ENCODE measurements around the gene NPIPB8. TPM values are rescaled to one million over a fixed set of nuclear protein-coding genes. Genes with fewer than 3 reads are reported as not detected.
A peak's percentile ranks its signal among the peaks of the same experiment; 100 is the strongest.
"Not testable (repeated sequence)": the region's sequence is repeated elsewhere in the genome, so short reads cannot be mapped to it uniquely, and the experiment has no call there.

NPIPB8 gene
- total and polyA plus RNA-seq, 5 donors: 0.44 to 0.95 TPM; not detected in 3

- peak in 1 of 3 donors; percentile 15 for DNase-seq
- H3K27me3 ChIP-seq (ENCODE audit: control insufficient read depth, insufficient read depth); H3K9me3 ChIP-seq (ENCODE audit: control insufficient read depth, low read length); H3K4me3 ChIP-seq (ENCODE audit: low read length); H3K4me1 ChIP-seq (ENCODE audit: control insufficient read depth, insufficient read depth, low read length); H3K27ac ChIP-seq (ENCODE audit: low read length); ATAC-seq; intact Hi-C loops (cut with DNase I): not testable (repeated sequence)
- 93% methylated on average over 17 of the region's 25 CpGs for WGBS
Measured at GRCh38 chr16:28666264-28666663, 28.4 kb downstream of the NPIPB8 start.

GRCh38 chr16:28667480-28667879 is 29.6 kb downstream of the NPIPB8 start:
- H3K27ac ChIP-seq (ENCODE audit: low read length); H3K4me3 ChIP-seq (ENCODE audit: low read length); DNase-seq; H3K9me3 ChIP-seq (ENCODE audit: control insufficient read depth, low read length); H3K27me3 ChIP-seq (ENCODE audit: control insufficient read depth, insufficient read depth); H3K4me1 ChIP-seq (ENCODE audit: control insufficient read depth, insufficient read depth, low read length); intact Hi-C loops (cut with DNase I); ATAC-seq: not testable (repeated sequence)
- no CpG with 5 or more reads among the region's 7 CpGs for WGBS

- H3K27me3 ChIP-seq (ENCODE audit: control insufficient read depth, insufficient read depth); intact Hi-C loops (cut with DNase I); ATAC-seq: not testable (repeated sequence)
Measured at GRCh38 chr16:28668199-28668598, 30.3 kb downstream of the NPIPB8 start.

GRCh38 chr16:28688327-28688952 is 50.6 kb downstream of the NPIPB8 start:
- H3K9me3 ChIP-seq (ENCODE audit: control insufficient read depth, low read length); intact Hi-C loops (cut with DNase I); H3K4me1 ChIP-seq (ENCODE audit: control insufficient read depth, insufficient read depth, low read length); H3K27me3 ChIP-seq (ENCODE audit: control insufficient read depth, insufficient read depth); H3K4me3 ChIP-seq (ENCODE audit: low read length); H3K27ac ChIP-seq (ENCODE audit: low read length); DNase-seq: not testable (repeated sequence)
- peak; percentile 97 to 99 for ATAC-seq
- WGBS: 64% methylated on average over 1 of the region's 10 CpGs

More at GRCh38 chr16:28668199-28668598, 30.3 kb downstream of the NPIPB8 start:
- H3K4me3 ChIP-seq (ENCODE audit: low read length); H3K4me1 ChIP-seq (ENCODE audit: control insufficient read depth, insufficient read depth, low read length); H3K27ac ChIP-seq (ENCODE audit: low read length); DNase-seq; H3K9me3 ChIP-seq (ENCODE audit: control insufficient read depth, low read length): not testable (repeated sequence)
- no CpG with 5 or more reads among the region's 4 CpGs for WGBS

GRCh38 chr16:28689425-28689824 is 51.6 kb downstream of the NPIPB8 start:
- intact Hi-C loops (cut with DNase I); H3K27ac ChIP-seq (ENCODE audit: low read length); H3K9me3 ChIP-seq (ENCODE audit: control insufficient read depth, low read length); H3K4me1 ChIP-seq (ENCODE audit: control insufficient read depth, insufficient read depth, low read length); DNase-seq; H3K27me3 ChIP-seq (ENCODE audit: control insufficient read depth, insufficient read depth); H3K4me3 ChIP-seq (ENCODE audit: low read length); ATAC-seq: not testable (repeated sequence)
- WGBS: 90% methylated on average over 3 of the region's 13 CpGs

- DNase-seq; H3K9me3 ChIP-seq (ENCODE audit: control insufficient read depth, low read length); intact Hi-C loops (cut with DNase I); H3K27ac ChIP-seq (ENCODE audit: low read length); H3K4me1 ChIP-seq (ENCODE audit: control insufficient read depth, insufficient read depth, low read length); ATAC-seq; H3K27me3 ChIP-seq (ENCODE audit: control insufficient read depth, insufficient read depth); H3K4me3 ChIP-seq (ENCODE audit: low read length): not testable (repeated sequence)
- WGBS: 88% methylated on average over 3 of the region's 4 CpGs
Measured at GRCh38 chr16:28691722-28692121, 53.9 kb downstream of the NPIPB8 start.

GRCh38 chr16:28693257-28693950 is 55.5 kb downstream of the NPIPB8 start:
- peak in 1 of 2 donors; percentile 48 for ATAC-seq
- H3K9me3 ChIP-seq (ENCODE audit: control insufficient read depth, low read length); H3K4me3 ChIP-seq (ENCODE audit: low read length); H3K27me3 ChIP-seq (ENCODE audit: control insufficient read depth, insufficient read depth); H3K27ac ChIP-seq (ENCODE audit: low read length); intact Hi-C loops (cut with DNase I); H3K4me1 ChIP-seq (ENCODE audit: control insufficient read depth, insufficient read depth, low read length); DNase-seq: not testable (repeated sequence)
- whole genome bisulfite sequencing: no CpG with 5 or more reads among the region's 11 CpGs

- H3K4me3 ChIP-seq (ENCODE audit: low read length); H3K27ac ChIP-seq (ENCODE audit: low read length); H3K4me1 ChIP-seq (ENCODE audit: control insufficient read depth, insufficient read depth, low read length); intact Hi-C loops (cut with DNase I); H3K27me3 ChIP-seq (ENCODE audit: control insufficient read depth, insufficient read depth); H3K9me3 ChIP-seq (ENCODE audit: control insufficient read depth, low read length); DNase-seq: not testable (repeated sequence)
- peak in 1 of 2 donors; percentile 13 for ATAC-seq
- 88% methylated on average over 2 of the region's 9 CpGs for WGBS
Measured at GRCh38 chr16:28699792-28700191, 61.9 kb downstream of the NPIPB8 start.

- H3K27me3 ChIP-seq (ENCODE audit: control insufficient read depth, insufficient read depth); H3K4me3 ChIP-seq (ENCODE audit: low read length); intact Hi-C loops (cut with DNase I); H3K9me3 ChIP-seq (ENCODE audit: control insufficient read depth, low read length); H3K27ac ChIP-seq (ENCODE audit: low read length); H3K4me1 ChIP-seq (ENCODE audit: control insufficient read depth, insufficient read depth, low read length): not testable (repeated sequence)
- DNase-seq (peak in 1 of 3 donors; percentile 13), ATAC-seq (peak in 1 of 2 donors; percentile 13)
- WGBS: 91% methylated on average over 16 of the region's 19 CpGs
Measured at GRCh38 chr16:28700349-28700748, 62.5 kb downstream of the NPIPB8 start.

GRCh38 chr16:28701384-28701783 is 63.5 kb downstream of the NPIPB8 start:
- no CpG with 5 or more reads among the region's 8 CpGs for WGBS
- H3K9me3 ChIP-seq (ENCODE audit: control insufficient read depth, low read length); ATAC-seq; intact Hi-C loops (cut with DNase I); H3K27me3 ChIP-seq (ENCODE audit: control insufficient read depth, insufficient read depth); H3K27ac ChIP-seq (ENCODE audit: low read length); H3K4me1 ChIP-seq (ENCODE audit: control insufficient read depth, insufficient read depth, low read length); H3K4me3 ChIP-seq (ENCODE audit: low read length); DNase-seq: not testable (repeated sequence)

- WGBS: 86% methylated on average over 4 of the region's 7 CpGs
- H3K4me3 ChIP-seq (ENCODE audit: low read length); H3K27me3 ChIP-seq (ENCODE audit: control insufficient read depth, insufficient read depth); H3K27ac ChIP-seq (ENCODE audit: low read length); intact Hi-C loops (cut with DNase I); H3K9me3 ChIP-seq (ENCODE audit: control insufficient read depth, low read length); ATAC-seq; H3K4me1 ChIP-seq (ENCODE audit: control insufficient read depth, insufficient read depth, low read length): not testable (repeated sequence)
- DNase-seq: peak in 1 of 3 donors; percentile 1
Measured at GRCh38 chr16:28704246-28704645, 66.4 kb downstream of the NPIPB8 start.
